Measurements from ENCODE around the gene TNIP1.
A peak's percentile ranks its signal among the peaks of the same experiment; 100 is the strongest.

The TNIP1 gene

DNA sequence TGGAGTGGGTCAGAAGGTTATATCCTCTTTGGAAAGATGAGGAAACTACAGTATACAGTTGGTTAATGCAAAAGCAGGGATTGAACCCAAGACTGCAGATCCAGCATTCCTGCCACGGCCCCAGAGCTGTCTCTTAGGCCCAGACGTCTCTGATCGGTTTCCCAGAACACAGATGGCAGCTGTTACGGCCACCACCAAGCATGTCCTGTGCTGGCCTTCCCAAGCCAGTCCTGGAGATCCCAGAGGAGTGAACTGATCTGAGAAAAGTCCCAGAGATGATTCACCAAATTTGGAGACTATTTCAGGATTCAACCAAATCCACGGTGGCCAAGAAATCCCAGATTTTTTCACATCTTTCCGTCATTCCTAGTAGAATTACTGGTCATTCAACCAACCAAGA is 20.1 kb downstream of the TNIP1 start:
- Mint-ChIP-seq H3K9me3 (no peaks in the 10 kb centered on the region), H3K4me1 (peaks cover 54% of the 10 kb centered on the region), H3K27me3 (no peaks in the 10 kb centered on the region), H3K4me3 (peak overlapping the region; percentile 59), H3K36me3 (peaks cover 35% of the 10 kb centered on the region), H3K27ac (peak overlapping the region; percentile 97)
- no peak for DNase-seq (ENCODE audit: low spot score in 2 of 2)
- ATAC-seq (ENCODE audit: low read depth), result no peak

DNA sequence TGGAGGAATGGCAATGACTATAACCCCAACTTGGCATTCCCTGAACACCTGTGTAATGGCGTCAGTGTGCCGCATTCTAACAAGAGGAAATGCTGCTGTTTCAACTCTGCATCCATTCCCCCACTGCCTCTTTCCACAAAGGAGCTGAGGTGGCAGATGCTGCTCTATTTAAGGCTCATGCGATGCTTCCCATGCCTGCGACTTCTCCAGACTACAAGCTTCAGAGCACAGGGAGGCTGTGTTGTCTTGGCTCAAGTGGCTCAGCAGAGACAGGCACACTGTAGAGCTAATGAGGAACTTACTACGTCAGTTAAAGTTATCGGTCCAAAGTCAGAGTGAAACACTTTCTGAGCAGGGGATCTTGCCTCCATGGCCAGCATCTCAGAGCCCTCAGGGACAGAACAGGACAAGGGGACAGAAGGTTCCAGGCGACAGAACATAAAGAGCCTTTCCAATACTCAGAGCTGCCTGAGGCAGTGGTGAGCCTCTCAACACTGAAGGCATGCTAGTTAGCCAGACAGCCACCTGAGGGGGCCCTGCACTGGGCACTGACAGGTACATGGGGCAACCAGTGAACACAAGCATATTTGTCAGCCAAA is 21.8 kb downstream of the TNIP1 start:
- ATAC-seq (ENCODE audit: low read depth), result peak; percentile 55
- H3K4me3 Mint-ChIP-seq, result peak overlapping the region; percentile 72
- peaks cover 42% of the 10 kb centered on the region for H3K36me3 Mint-ChIP-seq
- H3K4me1 Mint-ChIP-seq, result peaks cover 44% of the 10 kb centered on the region
- no peaks in the 10 kb centered on the region for H3K27me3 Mint-ChIP-seq
- no peaks in the 10 kb centered on the region for H3K9me3 Mint-ChIP-seq
- peak in 1 of 2 donors; percentile 38 for DNase-seq (ENCODE audit: low spot score in 2 of 2)
- peak overlapping the region; percentile 97 for H3K27ac Mint-ChIP-seq

DNA sequence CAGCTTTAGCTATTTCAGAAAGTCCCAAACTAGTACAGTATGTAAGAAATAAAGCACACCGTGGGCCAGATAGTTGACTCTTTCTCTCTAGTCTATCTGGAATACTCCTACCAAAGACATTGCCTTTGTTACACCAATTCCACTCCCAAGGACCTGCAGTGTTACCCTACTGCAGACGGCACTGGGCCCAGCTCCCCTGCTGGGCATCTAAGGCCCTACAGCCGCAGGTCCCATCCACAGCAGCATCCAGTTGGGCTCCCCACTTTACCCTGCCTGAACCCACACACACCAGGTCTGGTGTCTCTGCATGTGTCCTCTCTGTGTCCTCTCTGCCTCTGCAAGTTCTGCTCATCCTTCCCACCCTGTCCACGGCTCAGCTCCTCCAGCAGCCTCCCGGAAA is 22.5 kb downstream of the TNIP1 start:
- peaks cover 46% of the 10 kb centered on the region for H3K4me1 Mint-ChIP-seq
- H3K27ac Mint-ChIP-seq, result peak overlapping the region; percentile 97
- no peak for ATAC-seq (ENCODE audit: low read depth)
- H3K4me3 Mint-ChIP-seq, result no peak overlapping the region
- H3K27me3 Mint-ChIP-seq, result no peaks in the 10 kb centered on the region
- no peaks in the 10 kb centered on the region for H3K9me3 Mint-ChIP-seq
- peaks cover 43% of the 10 kb centered on the region for H3K36me3 Mint-ChIP-seq
- DNase-seq (ENCODE audit: low spot score in 2 of 2), result no peak

DNA sequence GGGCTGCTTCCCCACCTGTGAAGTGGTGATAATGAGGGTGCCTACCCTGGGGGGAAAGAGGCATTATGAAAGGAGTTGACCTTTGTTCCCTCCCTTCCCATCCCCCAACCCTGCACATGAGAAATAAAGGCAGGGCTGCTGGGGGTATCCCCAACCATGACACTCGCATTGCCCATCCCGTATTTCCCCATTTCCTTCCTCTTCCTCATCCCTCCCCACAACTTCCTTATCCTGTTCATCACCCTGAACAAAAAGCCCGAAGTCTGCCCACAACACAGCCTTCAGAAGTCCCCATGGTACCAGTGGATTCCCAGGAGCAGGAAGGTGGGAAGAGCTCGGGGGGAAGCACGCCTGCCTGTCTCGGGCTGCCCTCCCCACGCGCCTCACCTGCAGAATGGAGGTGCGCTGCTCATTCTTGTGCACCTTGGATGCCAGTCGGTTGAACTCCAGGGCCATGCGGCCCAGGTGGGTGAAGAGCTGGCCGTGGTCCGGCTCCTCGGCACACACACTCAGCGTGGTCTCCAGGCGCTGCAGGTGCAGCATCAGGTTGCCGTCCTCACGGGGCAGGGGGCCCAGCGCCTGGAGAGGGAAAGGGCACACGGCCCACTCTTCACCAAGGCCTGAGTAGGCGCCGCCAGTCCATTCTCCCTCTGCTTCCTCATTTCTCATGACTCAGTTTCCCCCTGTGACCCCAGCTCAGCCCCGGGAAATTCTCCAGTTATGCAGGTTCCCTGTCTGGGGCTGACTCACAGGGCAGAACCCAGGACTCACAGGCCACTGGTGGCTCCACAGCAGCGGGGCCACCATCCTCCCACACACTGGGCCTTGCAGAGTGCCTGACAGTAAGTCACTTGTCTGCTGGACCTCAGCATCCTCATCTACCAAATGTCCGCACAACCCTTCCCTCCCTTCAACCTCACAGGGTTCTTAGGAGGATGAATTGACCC is 24.2 kb downstream of the TNIP1 start:
- H3K9me3 Mint-ChIP-seq, result no peaks in the 10 kb centered on the region
- no peak for ATAC-seq (ENCODE audit: low read depth)
- H3K36me3 Mint-ChIP-seq, result peaks cover 44% of the 10 kb centered on the region

DNA sequence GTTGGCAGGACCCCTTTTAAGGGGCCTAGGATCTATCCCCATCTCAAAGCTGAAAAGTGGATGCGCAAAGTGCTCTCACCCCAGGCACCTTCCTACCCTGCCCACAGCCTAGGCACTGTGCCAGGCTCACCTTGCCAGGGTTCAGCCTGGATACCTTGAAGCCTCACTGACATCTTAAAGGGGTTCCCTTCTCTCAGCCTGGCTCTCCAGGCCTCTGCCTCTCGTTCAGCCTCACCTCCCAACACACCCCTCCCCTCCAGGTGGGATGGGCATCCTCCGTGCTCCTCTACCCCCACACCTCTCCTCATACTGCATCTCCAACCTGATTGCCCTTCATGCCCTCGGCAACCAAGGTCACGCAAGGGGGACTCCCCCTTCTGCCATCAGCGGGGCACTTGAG is 25.5 kb downstream of the TNIP1 start:
- peaks cover 44% of the 10 kb centered on the region for H3K4me1 Mint-ChIP-seq
- H3K9me3 Mint-ChIP-seq, result no peaks in the 10 kb centered on the region
- H3K27ac Mint-ChIP-seq, result no peak overlapping the region
- peaks cover 39% of the 10 kb centered on the region for H3K36me3 Mint-ChIP-seq
- H3K27me3 Mint-ChIP-seq, result no peaks in the 10 kb centered on the region
- DNase-seq (ENCODE audit: low spot score in 2 of 2), result no peak
- no peak overlapping the region for H3K4me3 Mint-ChIP-seq
- no peak for ATAC-seq (ENCODE audit: low read depth)

More for the DNA sequence above, 24.2 kb downstream of the TNIP1 start:
- peak overlapping the region; percentile 68 for H3K27ac Mint-ChIP-seq
- peaks cover 53% of the 10 kb centered on the region for H3K4me1 Mint-ChIP-seq
- no peaks in the 10 kb centered on the region for H3K27me3 Mint-ChIP-seq
- H3K4me3 Mint-ChIP-seq, result no peak overlapping the region
- no peak for DNase-seq (ENCODE audit: low spot score in 2 of 2)

DNA sequence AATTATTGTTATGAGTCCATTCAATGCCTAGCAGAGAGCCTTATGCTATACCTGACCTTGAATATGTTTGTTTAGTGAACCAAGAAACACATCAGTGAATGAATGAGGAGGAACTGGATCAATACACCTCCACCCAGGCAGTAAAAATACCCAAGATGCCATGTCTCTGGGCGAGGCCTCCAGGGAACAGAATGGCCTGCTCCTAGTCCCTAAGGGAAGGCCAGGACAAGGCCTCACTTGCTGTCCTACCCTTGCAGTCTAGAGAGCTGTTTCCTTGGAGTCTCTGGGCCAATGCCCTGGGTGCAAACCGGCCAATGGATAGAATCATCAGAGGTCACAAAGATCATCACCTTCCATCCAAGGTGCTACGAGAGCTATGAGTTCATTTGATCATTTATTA is 26.1 kb downstream of the TNIP1 start:
- no peaks in the 10 kb centered on the region for H3K27me3 Mint-ChIP-seq
- H3K36me3 Mint-ChIP-seq, result peaks cover 39% of the 10 kb centered on the region
- DNase-seq (ENCODE audit: low spot score in 2 of 2) (no peak), ATAC-seq (ENCODE audit: low read depth) (no peak)
- H3K9me3 Mint-ChIP-seq, result no peaks in the 10 kb centered on the region
- no peak overlapping the region for H3K4me3 Mint-ChIP-seq
- H3K4me1 Mint-ChIP-seq, result peaks cover 38% of the 10 kb centered on the region
- H3K27ac Mint-ChIP-seq, result peak overlapping the region; percentile 16

DNA sequence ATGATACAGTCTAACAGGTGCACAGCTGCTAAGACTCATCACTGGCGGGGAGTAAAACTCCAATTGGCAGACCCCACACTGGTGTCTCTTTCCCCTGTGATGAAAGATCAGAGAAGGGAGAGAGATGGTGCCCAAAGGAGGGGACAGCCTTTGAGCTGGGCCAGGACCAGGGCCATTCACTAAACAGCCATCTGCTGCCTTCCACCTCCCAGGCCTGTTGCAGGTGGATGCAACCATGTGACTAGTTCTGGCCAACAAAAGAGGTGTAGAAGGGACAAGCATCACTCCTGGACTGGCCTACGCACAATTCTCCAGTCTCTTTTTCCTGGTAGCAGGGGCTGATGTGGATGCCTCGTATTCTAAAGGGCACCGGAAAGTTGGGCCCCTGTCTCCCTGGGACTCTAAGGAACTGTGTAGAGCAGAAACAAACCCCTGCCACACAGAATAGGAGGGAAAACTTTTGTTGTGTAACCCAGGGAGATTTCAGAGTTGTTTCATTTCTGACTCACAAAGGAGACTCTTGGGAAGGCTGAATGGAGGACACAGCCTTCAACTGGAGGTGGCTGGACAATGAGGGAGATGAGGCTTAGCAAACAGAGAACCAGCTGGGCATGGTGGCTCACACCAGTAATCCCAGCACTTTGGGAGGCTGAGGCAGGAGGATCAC is 26.9 kb downstream of the TNIP1 start:
- H3K36me3 Mint-ChIP-seq, result peaks cover 36% of the 10 kb centered on the region

DNA sequence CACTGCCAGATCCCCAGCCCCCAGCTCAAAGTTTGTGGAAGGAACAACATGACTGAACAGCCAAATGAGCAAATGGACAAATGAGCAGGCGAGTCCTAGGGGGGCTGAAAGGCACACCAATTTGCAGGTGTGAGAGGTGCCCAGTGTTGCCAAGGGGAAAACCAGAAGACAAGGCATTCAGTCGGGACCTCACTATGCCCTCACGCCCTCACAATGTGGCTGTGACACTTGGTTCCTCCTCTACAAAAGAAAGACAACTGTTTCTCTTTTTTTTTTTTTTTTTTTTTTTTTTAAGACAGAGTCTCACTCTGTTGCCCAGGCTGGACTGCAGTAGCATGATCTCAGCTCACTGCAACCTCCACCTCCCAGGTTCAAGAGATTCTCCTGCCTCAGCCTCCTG is 28.0 kb downstream of the TNIP1 start:
- H3K36me3 Mint-ChIP-seq, result peaks cover 39% of the 10 kb centered on the region
- DNase-seq (ENCODE audit: low spot score in 2 of 2), result peak in 1 of 2 donors; percentile 9
- H3K4me3 Mint-ChIP-seq, result peak overlapping the region; percentile 18
- H3K4me1 Mint-ChIP-seq, result peaks cover 29% of the 10 kb centered on the region
- no peaks in the 10 kb centered on the region for H3K9me3 Mint-ChIP-seq
- peak overlapping the region; percentile 91 for H3K27ac Mint-ChIP-seq
- no peaks in the 10 kb centered on the region for H3K27me3 Mint-ChIP-seq
- ATAC-seq (ENCODE audit: low read depth), result peak; percentile 64

More for the DNA sequence above, 26.9 kb downstream of the TNIP1 start:
- Mint-ChIP-seq H3K4me1 (peaks cover 30% of the 10 kb centered on the region), H3K27ac (no peak overlapping the region), H3K4me3 (no peak overlapping the region), H3K27me3 (no peaks in the 10 kb centered on the region), H3K9me3 (no peaks in the 10 kb centered on the region)
- DNase-seq (ENCODE audit: low spot score in 2 of 2), result no peak
- ATAC-seq (ENCODE audit: low read depth), result no peak

DNA sequence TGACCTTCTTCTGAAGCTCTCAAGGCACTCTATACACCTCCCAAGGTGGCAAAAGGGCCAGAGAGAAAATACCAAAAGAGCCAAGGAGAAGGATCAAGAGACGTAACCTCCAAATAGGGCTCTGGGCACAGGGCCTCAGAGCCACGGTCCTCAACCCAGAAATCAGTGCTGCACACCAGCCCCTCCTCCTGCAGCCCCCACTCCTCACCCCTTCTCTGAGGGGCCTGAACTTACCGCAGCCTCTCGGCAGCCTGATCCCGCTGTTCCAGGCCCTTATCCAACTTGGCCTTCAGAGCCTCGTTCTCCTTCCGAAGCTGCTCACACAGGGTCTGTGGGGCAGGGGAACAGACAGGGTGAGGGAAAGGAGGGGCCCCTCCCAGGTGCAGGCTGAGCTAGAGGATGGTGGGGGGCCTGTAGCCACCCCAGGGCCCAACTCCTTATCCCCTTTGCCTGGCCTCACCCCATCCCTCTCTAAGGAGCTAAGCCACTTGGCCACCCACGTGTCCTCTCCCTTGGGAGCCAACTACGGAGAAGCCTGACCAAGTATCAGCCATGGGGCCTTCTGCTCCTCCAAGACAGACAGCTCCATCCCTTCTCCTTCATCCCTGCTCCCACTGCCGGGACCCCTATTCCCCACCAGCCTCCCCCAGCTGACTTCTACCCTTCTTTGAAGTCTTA is 28.8 kb downstream of the TNIP1 start:
- Mint-ChIP-seq H3K27ac (peak overlapping the region; percentile 91), H3K4me3 (no peak overlapping the region), H3K27me3 (no peaks in the 10 kb centered on the region), H3K4me1 (peaks cover 28% of the 10 kb centered on the region), H3K9me3 (no peaks in the 10 kb centered on the region), H3K36me3 (peaks cover 42% of the 10 kb centered on the region)
- no peak for ATAC-seq (ENCODE audit: low read depth)
- DNase-seq (ENCODE audit: low spot score in 2 of 2), result no peak

DNA sequence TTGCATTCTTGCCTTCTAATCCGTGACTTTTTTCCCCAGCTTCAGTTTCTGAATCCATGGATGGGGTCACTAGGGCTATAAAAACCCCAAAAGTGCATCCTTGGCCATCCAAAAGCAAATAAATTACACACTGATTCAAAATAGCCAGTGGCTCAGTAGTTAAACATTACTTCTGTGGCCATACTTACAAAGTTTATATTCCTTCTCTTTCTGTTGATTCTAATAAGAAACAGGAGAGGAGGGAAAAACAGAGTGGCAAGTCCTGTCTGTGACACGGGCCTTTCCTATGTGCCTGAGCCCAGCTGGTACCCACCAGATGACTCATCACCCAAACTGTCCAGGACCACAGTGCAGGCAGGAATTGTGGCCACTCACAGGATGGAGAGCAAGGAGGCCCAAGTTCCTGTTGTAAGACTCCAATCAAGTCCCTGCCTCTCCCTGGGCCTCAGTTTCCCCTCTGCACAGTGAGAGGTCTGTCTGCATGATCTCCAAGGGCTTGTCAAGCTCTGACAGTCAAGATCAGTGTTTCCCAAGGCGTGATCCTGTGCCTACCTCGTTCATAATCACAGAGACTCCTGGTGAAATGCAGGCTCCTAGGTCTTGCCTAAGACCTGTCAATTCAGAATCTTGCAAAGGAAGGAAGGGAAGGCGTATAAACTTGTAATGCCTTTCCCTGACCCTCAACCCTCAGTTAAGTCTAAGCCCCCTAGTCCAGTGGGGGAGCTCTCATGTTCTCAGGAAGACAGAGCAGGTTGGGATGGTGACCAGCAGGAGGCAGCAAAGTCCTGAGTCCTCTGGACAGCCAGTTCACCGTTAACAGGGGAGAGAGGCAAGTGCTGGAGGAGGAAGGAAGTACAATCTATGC is 29.5 kb downstream of the TNIP1 start:
- peaks cover 26% of the 10 kb centered on the region for H3K4me1 Mint-ChIP-seq
- peaks cover 40% of the 10 kb centered on the region for H3K36me3 Mint-ChIP-seq

DNA sequence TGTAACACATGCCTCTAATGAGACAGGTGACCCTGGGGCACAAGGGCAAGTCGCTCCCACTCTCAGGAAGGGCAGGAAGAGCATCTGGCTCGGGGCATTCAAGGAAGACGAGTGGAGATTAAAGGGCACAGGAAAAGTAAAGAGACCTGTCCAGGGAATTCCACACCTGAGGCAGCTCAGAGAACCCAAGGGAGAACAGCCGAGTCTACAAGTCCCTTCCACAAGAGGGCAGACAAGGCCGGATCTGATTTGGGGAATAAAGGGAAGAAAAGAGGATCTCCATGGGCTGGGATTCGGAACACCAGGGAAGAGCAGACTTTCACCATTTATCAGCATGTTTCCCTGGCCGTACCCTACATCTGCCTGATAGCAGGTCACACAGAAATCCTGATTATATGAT is 32.3 kb downstream of the TNIP1 start:
- DNase-seq (ENCODE audit: low spot score in 2 of 2) (no peak), ATAC-seq (ENCODE audit: low read depth) (no peak)
- Mint-ChIP-seq H3K27me3 (no peaks in the 10 kb centered on the region), H3K27ac (no peak overlapping the region), H3K9me3 (no peaks in the 10 kb centered on the region), H3K36me3 (peaks cover 40% of the 10 kb centered on the region), H3K4me3 (no peak overlapping the region), H3K4me1 (peaks cover 21% of the 10 kb centered on the region)

More for the DNA sequence above, 29.5 kb downstream of the TNIP1 start:
- DNase-seq (ENCODE audit: low spot score in 2 of 2) (peak; percentile 75 to 77), ATAC-seq (ENCODE audit: low read depth) (peak; percentile 86)
- H3K27ac Mint-ChIP-seq, result no peak overlapping the region
- no peaks in the 10 kb centered on the region for H3K27me3 Mint-ChIP-seq
- H3K4me3 Mint-ChIP-seq, result no peak overlapping the region
- H3K9me3 Mint-ChIP-seq, result no peaks in the 10 kb centered on the region

DNA sequence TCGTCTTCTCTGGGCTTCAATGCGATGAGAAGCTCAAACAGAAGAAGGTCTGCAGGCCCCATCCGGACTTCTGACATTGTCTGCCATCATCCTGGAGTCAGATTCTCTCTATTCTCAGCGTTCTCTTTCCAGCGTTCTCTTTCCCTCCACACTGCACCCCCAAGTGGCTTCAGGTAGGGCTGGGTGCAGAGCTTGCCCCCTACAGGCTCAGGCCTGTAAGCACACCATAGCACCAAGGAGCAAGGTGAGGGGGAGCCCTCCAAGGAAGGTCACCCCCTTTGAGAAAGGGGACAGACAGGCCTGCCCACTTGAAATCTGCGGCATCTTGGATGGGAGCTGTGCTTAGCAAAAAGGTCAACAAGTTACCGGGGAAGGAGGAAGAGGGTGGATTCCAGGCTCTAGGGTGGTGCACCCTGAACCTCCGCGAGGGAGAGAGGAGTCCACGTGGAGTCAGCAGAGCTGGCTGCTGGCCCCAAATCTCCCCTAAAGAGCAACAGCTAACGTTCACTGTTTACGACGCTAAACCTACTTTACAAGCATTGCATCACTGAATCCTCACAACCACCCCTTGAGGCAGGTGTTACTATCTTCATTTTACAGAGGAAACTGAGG is 32.9 kb downstream of the TNIP1 start:
- DNase-seq (ENCODE audit: low spot score in 2 of 2), result peak in 1 of 2 donors; percentile 18
- peak; percentile 62 for ATAC-seq (ENCODE audit: low read depth)
- H3K27me3 Mint-ChIP-seq, result no peaks in the 10 kb centered on the region
- H3K4me3 Mint-ChIP-seq, result no peak overlapping the region
- H3K4me1 Mint-ChIP-seq, result peaks cover 17% of the 10 kb centered on the region
- H3K9me3 Mint-ChIP-seq, result no peaks in the 10 kb centered on the region
- peaks cover 39% of the 10 kb centered on the region for H3K36me3 Mint-ChIP-seq
- H3K27ac Mint-ChIP-seq, result no peak overlapping the region
